GM21737 (cell line): ENCODE results near the gene PLCH2.
"Not testable (repeated sequence)": the region's sequence is repeated elsewhere in the genome, so short reads cannot be mapped to it uniquely, and the experiment has no call there.

Experiments
- ATAC-seq: cut with Tn5 transposase; IDR thresholded peaks from one replicate; pipeline ENCODE4 v1.9.1; 2021; ENCODE audit warnings: mild to moderate bottlenecking, moderate library complexity; ENCODE audit not compliant: unreplicated experiment

Gene PLCH2

GRCh38 chr1:2476061-2476999, at the start of gene PLCH2:
Gene PLCH2, plus strand, starts transcription at chr1:2476289. Its CDS starts 300 bp downstream, at chr1:2476589.
- no peak for ATAC-seq

GRCh38 chr1:2426540-2426939, 49.5 kb upstream of the PLCH2 start:
- ATAC-seq, result no peak

- ATAC-seq, result no peak
These were observed 49.0 kb upstream of the PLCH2 start for GRCh38 chr1:2427051-2427450.

GRCh38 chr1:2427976-2428375, 48.1 kb upstream of the PLCH2 start:
- no peak for ATAC-seq

- no peak for ATAC-seq
These were observed 47.6 kb upstream of the PLCH2 start for GRCh38 chr1:2428490-2428889.

- ATAC-seq, result no peak
These were observed 46.1 kb upstream of the PLCH2 start for GRCh38 chr1:2429780-2430591.

GRCh38 chr1:2430592-2430973, 45.5 kb upstream of the PLCH2 start:
- no peak for ATAC-seq

GRCh38 chr1:2431103-2431502, 45.0 kb upstream of the PLCH2 start:
- no peak for ATAC-seq

GRCh38 chr1:2431518-2431917, 44.6 kb upstream of the PLCH2 start:
- ATAC-seq, result no peak

GRCh38 chr1:2432441-2432844, 43.6 kb upstream of the PLCH2 start:
- ATAC-seq, result no peak

- no peak for ATAC-seq
These were observed 42.9 kb upstream of the PLCH2 start for GRCh38 chr1:2433196-2433595.

GRCh38 chr1:2433936-2434655, 42.0 kb upstream of the PLCH2 start:
- ATAC-seq, result no peak

- ATAC-seq, result no peak
These were observed 41.0 kb upstream of the PLCH2 start for GRCh38 chr1:2435091-2435490.

GRCh38 chr1:2435746-2436355, 40.2 kb upstream of the PLCH2 start:
- no peak for ATAC-seq

- ATAC-seq, result no peak
These were observed 39.2 kb upstream of the PLCH2 start for GRCh38 chr1:2436876-2437275.

GRCh38 chr1:2437617-2438016, 38.5 kb upstream of the PLCH2 start:
- no peak for ATAC-seq

- ATAC-seq, result no peak
These were observed 38.1 kb upstream of the PLCH2 start for GRCh38 chr1:2438038-2438437.

GRCh38 chr1:2438641-2439040, 37.4 kb upstream of the PLCH2 start:
- ATAC-seq, result no peak

GRCh38 chr1:2439369-2439768, 36.7 kb upstream of the PLCH2 start:
- no peak for ATAC-seq

- not testable (repeated sequence) for ATAC-seq
These were observed 35.7 kb upstream of the PLCH2 start for GRCh38 chr1:2440346-2440745.

- no peak for ATAC-seq
These were observed 34.3 kb upstream of the PLCH2 start for GRCh38 chr1:2441746-2442145.
